KOPT-K1 (cell line): ENCODE measurements around the gene BBOF1.
"Not testable (repeated sequence)": the region's sequence is repeated elsewhere in the genome, so short reads cannot be mapped to it uniquely, and the experiment has no call there.

Experiments used
- H3K27ac ChIP-seq: fragments of 200-600 bp; sonication (generic); 2 replicates; pipeline ENCODE4 v1.5.1; 2016; ENCODE audit warnings: antibody characterized with exemption, mild to moderate bottlenecking, low read depth, low read length; ENCODE audit not compliant: poor library complexity, severe bottlenecking
- H3K36me3 ChIP-seq: fragments of 200-600 bp; sonication (generic); 2 replicates; pipeline ENCODE4 v1.5.1; 2017; ENCODE audit warnings: antibody characterized with exemption, mild to moderate bottlenecking, low read length, moderate library complexity; ENCODE audit not compliant: insufficient read depth
- H3K9me3 ChIP-seq: fragments of 200-600 bp; sonication (generic); 2 replicates; pipeline ENCODE4 v1.5.1; 2017; ENCODE audit warnings: antibody characterized with exemption, low read length, mild to moderate bottlenecking; ENCODE audit not compliant: insufficient read depth, poor library complexity, severe bottlenecking

BBOF1 gene

GRCh38 chr14:74109369-74109768 lies 90.2 kb downstream of the BBOF1 start:
- Histone ChIP-seq H3K36me3 (peaks cover 32% of the 10 kb centered on the region), H3K9me3 (no peaks in the 10 kb centered on the region), H3K27ac (no peak overlapping the region)

DNA sequence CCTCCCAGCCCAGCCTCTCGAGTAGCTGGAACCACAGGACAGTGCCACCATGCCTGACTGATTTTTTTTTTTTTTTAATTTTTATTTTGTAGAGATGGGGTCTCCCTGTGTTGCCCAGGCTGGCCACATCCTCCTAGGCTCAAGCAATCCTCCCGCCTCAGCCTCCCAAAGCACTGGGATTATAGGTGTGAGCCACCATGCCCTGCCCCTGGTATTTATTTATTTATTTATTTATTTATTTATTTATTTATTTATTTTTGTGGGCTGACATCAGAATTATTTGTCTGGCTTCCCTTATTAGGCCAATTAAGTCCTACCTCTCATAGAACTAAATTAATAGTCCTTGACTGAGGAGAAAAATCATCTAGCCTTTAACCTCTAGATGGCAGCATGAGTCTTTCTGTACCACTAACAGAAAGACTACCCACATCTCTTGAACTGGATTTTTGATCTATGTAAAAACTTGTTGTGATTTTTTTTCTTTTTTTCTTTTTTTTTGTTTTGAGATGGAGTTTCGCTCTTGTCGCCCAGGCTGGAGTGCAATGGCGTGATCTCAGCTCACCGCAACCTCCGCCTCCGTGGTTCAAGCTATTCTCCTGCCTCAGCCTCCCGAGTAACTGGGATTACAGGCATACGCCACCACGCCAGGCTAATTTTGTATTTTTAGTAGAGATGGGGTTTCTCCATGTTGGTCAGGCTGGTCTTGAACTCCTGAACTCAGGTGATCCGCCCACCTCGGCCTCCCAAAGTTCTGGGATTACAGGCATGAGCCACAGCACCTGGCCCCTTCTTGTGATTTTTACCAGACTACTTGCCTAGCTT lies 92.5 kb downstream of the BBOF1 start:
- peaks cover 34% of the 10 kb centered on the region for H3K36me3 ChIP-seq
- H3K9me3 ChIP-seq, H3K27ac ChIP-seq: not testable (repeated sequence)
